Prostate gland (tissue), 2 donors: Measurements from ENCODE around the gene TTC34.

Source experiments
- CTCF ChIP-seq, 4 experiments: fragments of 200-600 bp in 2 of 4; fragments of 450-650 bp in 2 of 4; sonication (generic) in 2 of 4; IDR thresholded peaks; 1 replicate in 3 of 4; 2 replicates in 1 of 4; pipeline ENCODE4 v1.5.1; 2016 to 2019; ENCODE audit warnings: antibody characterized with exemption in 4 of 4, mild to moderate bottlenecking in 2 of 4, moderate library complexity in 2 of 4
- POLR2A ChIP-seq: fragments of 450-650 bp; IDR thresholded peaks from one replicate; pipeline ENCODE4 v1.6.1; 2016; ENCODE audit warnings: antibody characterized with exemption, mild to moderate bottlenecking
- POLR2AphosphoS5 ChIP-seq: sonication (generic); formaldehyde crosslinking; IDR thresholded peaks from one replicate; pipeline ENCODE4 v1.6.1; 2017; ENCODE audit warnings: antibody characterized with exemption

- TF ChIP-seq CTCF (IDR thresholded peaks at IDR 0.05) (no peak), POLR2A (no peak), POLR2AphosphoS5 (no peak)
Observed at GRCh38 chr1:2639203-2639602, 162.3 kb downstream of the TTC34 start.
